ENCODE measurements around the gene BPHL.

GRCh38 chr6:3088968-3089367, 29.5 kb upstream of the BPHL start:
- TF ChIP-seq POLR2A (IDR thresholded peaks at IDR 0.05), result no peak
- TF ChIP-seq, protein P1, sequence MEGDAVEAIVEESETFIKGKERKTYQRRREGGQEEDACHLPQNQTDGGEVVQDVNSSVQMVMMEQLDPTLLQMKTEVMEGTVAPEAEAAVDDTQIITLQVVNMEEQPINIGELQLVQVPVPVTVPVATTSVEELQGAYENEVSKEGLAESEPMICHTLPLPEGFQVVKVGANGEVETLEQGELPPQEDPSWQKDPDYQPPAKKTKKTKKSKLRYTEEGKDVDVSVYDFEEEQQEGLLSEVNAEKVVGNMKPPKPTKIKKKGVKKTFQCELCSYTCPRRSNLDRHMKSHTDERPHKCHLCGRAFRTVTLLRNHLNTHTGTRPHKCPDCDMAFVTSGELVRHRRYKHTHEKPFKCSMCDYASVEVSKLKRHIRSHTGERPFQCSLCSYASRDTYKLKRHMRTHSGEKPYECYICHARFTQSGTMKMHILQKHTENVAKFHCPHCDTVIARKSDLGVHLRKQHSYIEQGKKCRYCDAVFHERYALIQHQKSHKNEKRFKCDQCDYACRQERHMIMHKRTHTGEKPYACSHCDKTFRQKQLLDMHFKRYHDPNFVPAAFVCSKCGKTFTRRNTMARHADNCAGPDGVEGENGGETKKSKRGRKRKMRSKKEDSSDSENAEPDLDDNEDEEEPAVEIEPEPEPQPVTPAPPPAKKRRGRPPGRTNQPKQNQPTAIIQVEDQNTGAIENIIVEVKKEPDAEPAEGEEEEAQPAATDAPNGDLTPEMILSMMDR (IDR thresholded peaks at IDR 0.05), result no peak

All from prostate gland (tissue), 2 donors.